Uterus (tissue), 2 donors: ENCODE measurements around the gene RRAS2.
"Not testable (repeated sequence)": the region's sequence is repeated elsewhere in the genome, so short reads cannot be mapped to it uniquely, and the experiment has no call there.

ENCODE experiments used
- POLR2A ChIP-seq, 2 donors: fragments of 450-650 bp; IDR thresholded peaks; one replicate each; pipeline ENCODE4 v1.6.1; 2016; ENCODE audit warnings: antibody characterized with exemption in 2 of 2, mild to moderate bottlenecking in 1 of 2, moderate library complexity in 1 of 2
- TF ChIP-seq, protein P1 (sequence below), 4 experiments: fragments of 200-600 bp in 2 of 4; fragments of 450-650 bp in 2 of 4; sonication (generic) in 2 of 4; IDR thresholded peaks; one replicate each; pipeline ENCODE4 v1.5.1; 2016 to 2019; ENCODE audit warnings: antibody characterized with exemption in 4 of 4, mild to moderate bottlenecking in 2 of 4, moderate library complexity in 1 of 4

DNA sequence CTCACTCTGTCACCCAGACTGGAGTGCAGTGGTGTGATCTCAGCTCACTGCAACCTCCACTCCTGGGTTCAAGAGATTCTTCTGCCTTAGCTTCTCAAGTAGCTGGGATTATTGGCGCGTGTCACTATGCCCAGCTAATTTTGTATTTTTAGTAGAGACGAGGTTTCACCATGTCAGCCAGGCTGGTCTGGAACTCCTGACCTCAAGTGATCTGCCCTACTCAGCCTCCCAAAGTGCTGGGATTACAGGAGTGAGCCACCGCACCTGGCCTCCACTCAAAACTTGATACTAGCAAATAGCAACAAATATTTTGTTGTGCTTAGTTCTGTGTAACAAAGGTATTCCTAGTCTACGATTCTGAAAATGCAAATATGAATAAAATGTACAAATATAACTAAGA, 14.0 kb downstream of the RRAS2 start:
- TF ChIP-seq, protein P1, sequence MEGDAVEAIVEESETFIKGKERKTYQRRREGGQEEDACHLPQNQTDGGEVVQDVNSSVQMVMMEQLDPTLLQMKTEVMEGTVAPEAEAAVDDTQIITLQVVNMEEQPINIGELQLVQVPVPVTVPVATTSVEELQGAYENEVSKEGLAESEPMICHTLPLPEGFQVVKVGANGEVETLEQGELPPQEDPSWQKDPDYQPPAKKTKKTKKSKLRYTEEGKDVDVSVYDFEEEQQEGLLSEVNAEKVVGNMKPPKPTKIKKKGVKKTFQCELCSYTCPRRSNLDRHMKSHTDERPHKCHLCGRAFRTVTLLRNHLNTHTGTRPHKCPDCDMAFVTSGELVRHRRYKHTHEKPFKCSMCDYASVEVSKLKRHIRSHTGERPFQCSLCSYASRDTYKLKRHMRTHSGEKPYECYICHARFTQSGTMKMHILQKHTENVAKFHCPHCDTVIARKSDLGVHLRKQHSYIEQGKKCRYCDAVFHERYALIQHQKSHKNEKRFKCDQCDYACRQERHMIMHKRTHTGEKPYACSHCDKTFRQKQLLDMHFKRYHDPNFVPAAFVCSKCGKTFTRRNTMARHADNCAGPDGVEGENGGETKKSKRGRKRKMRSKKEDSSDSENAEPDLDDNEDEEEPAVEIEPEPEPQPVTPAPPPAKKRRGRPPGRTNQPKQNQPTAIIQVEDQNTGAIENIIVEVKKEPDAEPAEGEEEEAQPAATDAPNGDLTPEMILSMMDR (IDR thresholded peaks at IDR 0.05) = not testable (repeated sequence)
- not testable (repeated sequence) for TF ChIP-seq POLR2A (IDR thresholded peaks at IDR 0.05)
